Progenitor cell of endocrine pancreas (in vitro differentiated cells): ENCODE data around the gene PPARG. TPM values are rescaled to one million over a fixed set of nuclear protein-coding genes. Genes with fewer than 3 reads are reported as not detected.
"Not testable (repeated sequence)": the region's sequence is repeated elsewhere in the genome, so short reads cannot be mapped to it uniquely, and the experiment has no call there.

Experiments
- DNase-seq: peaks from one replicate; pipeline ENCODE4 v3.0.0; 2021; ENCODE audit warnings: low spot score; ENCODE audit not compliant: unreplicated experiment
- H3K27ac Mint-ChIP-seq: 2 replicates; pipeline ENCODE4 v1.8.0; 2021; ENCODE audit warnings: mild to moderate bottlenecking, moderate library complexity, mixed read lengths
- H3K27me3 Mint-ChIP-seq: 2 replicates; pipeline ENCODE4 v1.8.0; 2021; ENCODE audit warnings: mixed read lengths
- H3K36me3 Mint-ChIP-seq: 2 replicates; pipeline ENCODE4 v1.8.0; 2022; ENCODE audit warnings: mixed read lengths; ENCODE audit not compliant: insufficient read depth
- H3K4me1 Mint-ChIP-seq: 2 replicates; pipeline ENCODE4 v1.8.0; 2021; ENCODE audit warnings: low read depth, mixed read lengths
- H3K4me3 Mint-ChIP-seq: 2 replicates; pipeline ENCODE4 v1.8.0; 2021; ENCODE audit warnings: low read depth, mild to moderate bottlenecking, moderate library complexity, mixed read lengths
- H3K9me3 Mint-ChIP-seq: 2 replicates; pipeline ENCODE4 v1.8.0; 2021; ENCODE audit warnings: low read depth, mixed read lengths
- CTCF ChIP-seq: fragments of 200-600 bp; sonication (generic); IDR thresholded peaks from one replicate; pipeline ENCODE4 v1.5.0; 2021; ENCODE audit warnings: antibody characterized with exemption, mild to moderate bottlenecking; ENCODE audit not compliant: unreplicated experiment
- total RNA-seq: library from RNA; stranded (reverse); gene quantifications from 2 replicates; pipeline ENCODE4 v1.2.1, GENCODE V29; 2021

Gene PPARG
- total RNA-seq, 1 donor from 2014 or later, result 17.1 TPM

DNA sequence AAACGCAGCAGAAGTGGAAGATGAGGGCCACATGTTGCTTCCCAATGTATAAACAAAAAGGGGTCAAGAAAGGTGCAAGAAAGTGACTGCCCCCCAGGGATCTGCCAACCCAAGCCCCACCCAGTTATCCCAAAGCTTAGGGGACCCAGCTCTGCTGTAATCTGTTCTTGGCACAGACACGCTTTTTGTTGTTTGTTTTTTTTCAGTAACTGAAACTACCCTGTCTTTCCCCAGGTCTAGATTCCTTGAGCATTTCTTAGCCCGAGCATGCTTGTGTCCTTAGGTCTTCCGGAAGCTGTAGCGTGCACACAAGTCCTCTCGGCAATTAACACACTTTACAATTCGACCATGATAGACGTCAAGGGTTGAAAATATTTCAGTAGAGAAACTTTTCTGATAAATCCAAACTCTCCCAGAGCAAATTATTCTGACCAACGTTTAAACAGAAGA lies 8.5 kb upstream of the PPARG start:
- H3K4me3 Mint-ChIP-seq, result no peak overlapping the region
- H3K27ac Mint-ChIP-seq, result no peak overlapping the region
- H3K4me1 Mint-ChIP-seq, result no peaks in the 10 kb centered on the region
- no peaks in the 10 kb centered on the region for H3K27me3 Mint-ChIP-seq
- no peak for DNase-seq
- no peak for TF ChIP-seq CTCF
- no peaks in the 10 kb centered on the region for H3K9me3 Mint-ChIP-seq
- no peaks in the 10 kb centered on the region for H3K36me3 Mint-ChIP-seq

GRCh38 chr3:12284591-12284990 lies 4.3 kb upstream of the PPARG start:
- no peak for DNase-seq
- no peak for TF ChIP-seq CTCF
- H3K27me3 Mint-ChIP-seq, result peaks cover 2% of the 10 kb centered on the region
- no peak overlapping the region for H3K27ac Mint-ChIP-seq
- peaks cover 11% of the 10 kb centered on the region for H3K4me1 Mint-ChIP-seq
- no peaks in the 10 kb centered on the region for H3K36me3 Mint-ChIP-seq
- H3K4me3 Mint-ChIP-seq, result no peak overlapping the region
- no peaks in the 10 kb centered on the region for H3K9me3 Mint-ChIP-seq

- H3K27ac Mint-ChIP-seq, result no peak overlapping the region
These were observed 3.8 kb upstream of the PPARG start for GRCh38 chr3:12285003-12285555.

GRCh38 chr3:12285779-12286178 lies 3.1 kb upstream of the PPARG start:
- H3K4me1 Mint-ChIP-seq, result peaks cover 11% of the 10 kb centered on the region
- not testable (repeated sequence) for H3K36me3 Mint-ChIP-seq, H3K9me3 Mint-ChIP-seq, DNase-seq, H3K27ac Mint-ChIP-seq, H3K27me3 Mint-ChIP-seq
- peak overlapping the region; percentile 19 for H3K4me3 Mint-ChIP-seq

More at GRCh38 chr3:12285003-12285555, 3.8 kb upstream of the PPARG start:
- H3K27me3 Mint-ChIP-seq, result peaks cover 2% of the 10 kb centered on the region
- DNase-seq, result no peak
- no peaks in the 10 kb centered on the region for H3K9me3 Mint-ChIP-seq
- H3K4me3 Mint-ChIP-seq, result no peak overlapping the region
- TF ChIP-seq CTCF, result no peak
- no peaks in the 10 kb centered on the region for H3K36me3 Mint-ChIP-seq
- peaks cover 11% of the 10 kb centered on the region for H3K4me1 Mint-ChIP-seq

DNA sequence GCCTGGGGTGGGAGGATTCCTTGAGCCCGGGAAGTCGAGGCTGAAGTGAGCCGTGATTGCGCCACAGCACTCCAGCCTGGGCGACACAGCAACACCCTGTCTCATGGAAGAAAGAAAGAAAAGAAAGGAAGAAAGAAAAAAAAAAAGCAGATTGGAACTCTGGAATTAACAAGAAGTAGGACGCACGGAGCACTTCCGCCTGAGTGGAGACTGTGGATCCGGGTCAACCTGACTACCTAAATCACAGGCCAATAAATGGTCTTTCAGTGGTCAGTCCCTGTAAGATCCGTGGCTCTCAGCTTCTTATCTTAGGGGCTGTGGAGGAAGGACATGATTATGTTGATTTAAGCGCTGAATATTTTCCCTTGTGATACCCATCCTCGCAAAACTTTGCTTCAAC lies 2.4 kb upstream of the PPARG start:
- no peaks in the 10 kb centered on the region for H3K36me3 Mint-ChIP-seq
- no peak for TF ChIP-seq CTCF
- peak overlapping the region; percentile 79 for H3K4me3 Mint-ChIP-seq
- peaks cover 11% of the 10 kb centered on the region for H3K4me1 Mint-ChIP-seq
- peaks cover 2% of the 10 kb centered on the region for H3K27me3 Mint-ChIP-seq
- no peak for DNase-seq
- no peak overlapping the region for H3K27ac Mint-ChIP-seq
- H3K9me3 Mint-ChIP-seq, result no peaks in the 10 kb centered on the region
